K562 treated with DMSO at 1 percent for 48 hours (cell line): ENCODE results near the gene UFC1. TPM values are rescaled to one million over a fixed set of nuclear protein-coding genes. Genes with fewer than 3 reads are reported as not detected.

ENCODE experiments used
- total RNA-seq: library from RNA; unstranded; fragments of 300-600 nt; gene quantifications from 2 replicates; pipeline ENCODE4 v1.2.3, GENCODE V29; 2022; ENCODE audit warnings: low replicate concordance; ENCODE audit errors: extremely low read depth

The UFC1 gene
- 444 TPM in 1 of 2 replicates, not detected in the other for total RNA-seq

GRCh38 chr1:161153682-161154337, at the start of gene UFC1:
TSS of gene UFC1 (plus strand) at chr1:161153978. CDS start at chr1:161153998, 20 bp downstream.

DNA sequence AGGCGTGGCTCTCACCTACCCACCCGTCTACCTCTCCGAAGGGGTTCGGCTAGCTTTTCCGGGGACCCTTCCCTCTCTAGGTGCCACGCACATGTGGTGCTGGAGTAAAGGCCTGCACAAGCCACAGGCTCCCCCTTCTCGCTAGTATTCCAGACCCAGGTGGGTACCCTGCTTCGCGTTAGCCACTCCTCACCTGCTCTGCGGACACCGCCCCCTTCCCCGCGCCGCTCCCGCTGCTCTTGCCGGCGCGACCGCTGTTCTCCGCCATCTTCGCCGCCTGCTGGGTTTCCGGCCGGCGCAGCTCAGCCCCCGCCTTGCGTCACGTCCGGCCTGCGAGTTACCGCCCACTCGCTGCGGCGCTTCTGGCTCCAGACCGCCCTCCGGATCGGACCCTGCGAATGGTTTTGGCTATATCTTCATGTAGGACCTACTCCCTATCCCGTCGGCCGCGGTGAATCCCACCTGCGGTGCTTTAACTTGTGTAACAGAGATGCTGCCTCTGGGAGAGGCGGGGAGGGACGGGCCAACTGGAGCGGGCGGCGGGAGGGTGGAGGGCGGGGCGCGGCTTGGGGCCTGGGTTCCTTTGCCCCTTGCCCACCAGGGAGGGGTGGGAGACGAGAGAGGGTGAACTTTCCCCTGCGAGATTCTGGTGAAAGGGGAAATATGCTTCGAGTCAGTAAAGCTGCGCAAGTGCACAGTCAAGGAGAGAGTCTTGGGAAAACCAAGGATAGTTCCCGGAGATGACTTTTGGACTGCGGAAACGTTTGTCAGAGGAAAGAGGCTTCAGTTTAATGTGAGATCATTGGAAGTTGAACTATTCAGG, 35.8 kb upstream of the UFC1 start, which contains the start of the genes NIT1 and PFDN2:
Gene NIT1 (plus strand): TSS at position 347 of the 823 bp plus-strand sequence. CDS start 72 bp downstream, at position 419.
Gene PFDN2 (minus strand): TSS at position 279 of the 823 bp plus-strand sequence. CDS start 11 bp downstream, at position 268.

DNA sequence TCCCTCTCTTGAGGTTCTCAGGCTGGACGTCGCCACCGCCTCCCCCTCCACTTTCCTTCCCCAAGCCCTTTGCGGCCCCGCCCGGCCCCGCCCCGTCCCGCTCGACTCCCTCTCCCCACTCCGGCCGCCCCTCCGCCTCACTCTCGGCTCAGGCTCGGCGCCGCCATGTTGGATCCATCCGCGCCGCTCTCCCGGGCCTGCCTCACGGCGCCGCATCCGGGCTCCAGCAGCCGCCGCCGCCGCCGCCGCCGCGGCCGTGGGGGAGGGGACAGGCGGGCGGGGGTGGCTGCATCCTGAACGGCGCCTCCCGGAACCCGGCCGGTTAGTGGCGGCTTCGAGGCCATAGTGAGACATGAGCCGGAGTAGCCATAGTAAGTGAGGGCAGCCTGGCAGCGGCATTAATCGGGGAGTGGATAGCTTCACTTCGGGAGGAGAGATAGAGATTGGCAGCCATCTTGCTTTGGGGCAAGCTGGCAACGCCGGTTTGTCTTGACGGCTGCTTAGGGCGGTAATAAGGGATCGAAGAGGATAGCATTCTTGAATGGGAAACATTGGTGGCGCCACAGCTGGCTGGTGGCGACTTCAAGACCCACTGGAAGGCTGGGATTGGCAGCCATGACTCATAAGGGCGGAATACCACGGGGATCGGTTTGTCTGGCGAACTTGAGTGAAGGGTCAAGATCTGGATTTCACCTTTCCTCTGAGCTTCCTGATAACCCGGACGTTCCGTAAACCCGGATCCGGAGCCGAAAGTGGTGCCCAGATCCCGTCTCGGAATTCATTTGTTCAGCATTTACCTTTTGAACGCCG, 21.2 kb upstream of the UFC1 start, which contains the start of gene DEDD:
Gene DEDD (minus strand): TSS at position 258 of the 810 bp plus-strand sequence. CDS start 8,205 bp downstream, outside the sequence.

DNA sequence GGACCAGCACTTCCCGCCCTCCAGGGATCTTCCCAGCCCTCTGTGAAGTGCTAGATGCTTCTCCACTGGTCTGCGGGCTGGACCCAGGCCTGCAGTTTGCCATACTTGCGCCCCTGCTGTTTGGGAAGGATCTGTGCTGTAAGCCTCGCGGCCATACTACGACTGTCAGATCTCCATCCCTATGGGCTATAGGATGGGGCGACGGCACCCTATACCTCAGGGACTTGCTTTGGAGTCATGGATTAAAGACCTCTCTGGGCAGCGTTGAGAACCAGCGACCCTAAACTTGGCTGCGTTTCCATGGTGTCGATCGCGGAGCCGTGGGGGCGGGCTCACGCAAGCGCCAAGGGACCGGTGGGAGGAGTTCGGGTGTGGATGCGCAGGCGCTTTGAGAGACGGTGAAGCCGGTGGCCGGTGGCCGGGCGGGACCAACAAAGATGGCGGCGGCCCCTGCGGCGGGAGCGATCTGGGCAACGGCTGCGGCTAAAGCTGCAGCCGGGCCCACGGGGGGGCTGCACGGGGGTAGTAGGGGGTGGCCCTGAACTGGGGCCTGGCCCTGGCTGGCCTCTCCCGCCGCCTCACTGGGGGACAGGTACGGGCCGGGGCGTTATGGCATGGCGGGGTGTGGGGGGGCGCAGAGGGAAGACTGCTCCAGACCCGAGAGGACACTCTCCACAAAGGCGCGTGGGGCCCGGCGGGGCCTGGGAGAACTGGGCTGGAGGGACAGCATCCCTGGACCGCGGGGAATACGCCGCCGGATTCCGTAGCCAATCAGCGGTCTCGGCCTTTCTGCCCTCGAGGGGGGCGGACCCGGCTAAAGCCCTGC, 5.5 kb downstream of the UFC1 start, which contains the start of gene USP21:
Gene USP21 (plus strand): TSS at position 414 of the 826 bp plus-strand sequence. CDS start 1,141 bp downstream, outside the sequence.

GRCh38 chr1:161165742-161166668, 12.2 kb downstream of the UFC1 start, which contains the start of gene PPOX:
TSS of gene PPOX (plus strand) at chr1:161166426. CDS start at chr1:161166848, 422 bp downstream.

DNA sequence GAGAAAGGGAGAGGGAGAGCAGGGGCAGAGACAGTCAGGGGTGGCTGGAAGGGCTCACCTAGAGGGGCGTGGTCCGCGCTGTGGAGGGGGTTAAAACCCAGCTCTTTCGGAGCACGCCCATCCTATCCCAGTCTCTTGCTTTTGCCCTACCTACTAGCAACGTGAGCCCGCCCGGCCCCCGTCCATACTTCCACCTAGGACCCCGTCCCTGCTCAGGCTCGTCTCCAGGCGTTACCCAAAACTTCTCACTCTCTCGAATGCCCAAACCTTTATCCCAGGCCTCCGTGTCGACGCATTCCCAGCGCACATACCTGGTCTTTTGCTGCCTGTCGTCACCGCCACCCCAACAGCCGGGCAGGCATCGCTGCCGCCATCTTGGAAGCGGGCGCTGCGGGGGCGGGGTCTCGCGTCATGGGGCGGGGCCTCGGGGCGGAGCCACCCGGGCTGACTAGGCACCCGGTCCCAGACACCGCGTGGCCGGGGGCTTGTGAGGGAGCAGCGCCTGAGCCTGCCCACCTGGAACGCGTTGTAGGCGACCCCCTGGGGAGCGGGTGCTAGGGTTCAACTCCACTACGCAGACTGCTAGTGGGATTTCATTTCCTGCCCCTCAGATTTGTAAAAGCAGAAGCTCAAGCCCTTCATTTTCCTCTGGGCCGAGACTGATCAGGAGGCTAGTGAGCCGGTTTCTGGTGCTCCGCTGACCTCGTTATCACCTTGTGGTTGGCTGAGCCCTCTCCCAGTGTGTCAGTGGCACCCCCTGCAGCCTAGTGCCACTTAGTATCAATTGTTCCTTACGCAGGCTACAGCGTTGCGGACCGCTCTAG, 23.5 kb downstream of the UFC1 start, which contains the start of gene B4GALT3:
Gene B4GALT3 (minus strand): TSS at position 396 of the 824 bp plus-strand sequence. CDS start 1,447 bp downstream, outside the sequence.

DNA sequence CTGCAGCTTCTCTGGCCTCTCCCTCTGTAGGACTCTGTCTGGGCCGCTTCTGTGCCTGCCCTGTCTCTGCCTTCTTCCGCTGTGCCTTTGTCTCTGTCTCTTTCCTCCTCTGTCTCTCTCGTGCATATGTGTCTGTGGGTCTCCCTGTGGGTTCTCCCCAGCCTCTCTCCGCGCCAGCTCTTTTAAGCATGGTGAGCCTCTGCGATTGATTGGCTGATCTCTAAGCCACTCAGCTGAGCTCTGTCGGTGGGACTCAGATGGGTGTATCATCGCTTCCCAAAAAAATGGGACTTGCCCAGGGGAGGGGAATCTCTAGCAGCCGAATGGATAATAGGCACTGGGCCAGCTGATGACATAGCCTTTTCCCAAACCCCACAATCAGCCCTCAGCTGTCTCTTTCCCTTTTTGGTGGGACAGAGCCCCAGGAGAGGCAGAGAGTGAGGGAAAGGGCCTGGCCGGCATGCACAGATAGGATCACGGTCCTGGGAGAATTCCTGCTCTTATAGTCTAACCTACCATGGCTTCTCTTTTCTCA, 45.2 kb downstream of the UFC1 start, which contains the start of gene ADAMTS4:
Gene ADAMTS4 (minus strand): TSS at position 158 of the 535 bp plus-strand sequence. CDS start 427 bp downstream, outside the sequence.

GRCh38 chr1:161201836-161202712, 48.3 kb downstream of the UFC1 start, which contains the start of gene NDUFS2:
TSS of gene NDUFS2 (plus strand) at chr1:161202367. CDS start at chr1:161202386, 19 bp downstream.

Other genes with a start within 250 kb of the UFC1 start
- gene ITLN2, start 199.2 kb upstream of the UFC1 start, total RNA-seq: not detected in 2 replicates
- gene F11R, start 132.8 kb upstream of the UFC1 start, total RNA-seq: not detected in 2 replicates
- not detected in 2 replicates for gene TSTD1, start 115.0 kb upstream of the UFC1 start, total RNA-seq
- gene USF1, start 108.0 kb upstream of the UFC1 start, total RNA-seq: not detected in 2 replicates
- not detected in 2 replicates for gene ARHGAP30, start 84.1 kb upstream of the UFC1 start, total RNA-seq
- gene NECTIN4, start 64.4 kb upstream of the UFC1 start, total RNA-seq: not detected in 2 replicates
- not detected in 2 replicates for gene KLHDC9, start 55.6 kb upstream of the UFC1 start, total RNA-seq
- not detected in 2 replicates for gene PFDN2, start 35.9 kb upstream of the UFC1 start, total RNA-seq
- not detected in 2 replicates for gene NIT1, start 35.9 kb upstream of the UFC1 start, total RNA-seq
- not detected in 2 replicates for gene DEDD, start 21.3 kb upstream of the UFC1 start, total RNA-seq
- not detected in 2 replicates for gene USP21, start 5.5 kb downstream of the UFC1 start, total RNA-seq
- gene PPOX, start 12.4 kb downstream of the UFC1 start, total RNA-seq: not detected in 2 replicates
- not detected in 2 replicates for gene B4GALT3, start 23.5 kb downstream of the UFC1 start, total RNA-seq
- not detected in 2 replicates for gene ADAMTS4, start 45.1 kb downstream of the UFC1 start, total RNA-seq
- gene NDUFS2, start 48.4 kb downstream of the UFC1 start, total RNA-seq: not detected in 2 replicates
- not detected in 2 replicates for gene FCER1G, start 61.3 kb downstream of the UFC1 start, total RNA-seq
- gene APOA2, start 69.7 kb downstream of the UFC1 start, total RNA-seq: not detected in 2 replicates
- not detected in 2 replicates for gene TOMM40L, start 72.1 kb downstream of the UFC1 start, total RNA-seq
- not detected in 2 replicates for gene NR1I3, start 84.2 kb downstream of the UFC1 start, total RNA-seq
- not detected in 2 replicates for gene PCP4L1, start 104.8 kb downstream of the UFC1 start, total RNA-seq
- gene MPZ, start 156.0 kb downstream of the UFC1 start, total RNA-seq: not detected in 2 replicates
- gene SDHC, start 160.4 kb downstream of the UFC1 start, total RNA-seq: not detected in 2 replicates
- gene CFAP126, start 213.9 kb downstream of the UFC1 start, total RNA-seq: not detected in 2 replicates